ENCODE data around the gene STX18. TPM values are rescaled to one million over a fixed set of nuclear protein-coding genes. Genes with fewer than 3 reads are reported as not detected.

Gene STX18
- total and polyA plus RNA-seq, 2 donors from 2014 or later, result 37.2 to 66.8 TPM

- no peaks in the 10 kb centered on the region for H3K27me3 ChIP-seq (ENCODE audit: control insufficient read depth, insufficient read depth, low read length)
- DNase-seq, result no peak
- no peak overlapping the region for H3K27ac ChIP-seq (ENCODE audit: low read depth in 2 of 2, low read length in 2 of 2)
- no peaks in the 10 kb centered on the region for H3K4me1 ChIP-seq (ENCODE audit: control insufficient read depth in 2 of 3, insufficient read depth in 2 of 3, low read depth in 1 of 3, low read length in 3 of 3)
- TF ChIP-seq CTCF (IDR thresholded peaks at IDR 0.05; ENCODE audit: borderline replicate concordance, extremely low read depth, insufficient read depth), result no peak
- intact Hi-C loops (cut with DNase I), result no loop called here
- no peaks in the 10 kb centered on the region for H3K9me3 ChIP-seq (ENCODE audit: control insufficient read depth in 2 of 3, insufficient read depth in 1 of 3, low read length in 3 of 3)
- FAIRE-seq, result no peak
- H3K9ac ChIP-seq (ENCODE audit: low read length in 3 of 3), result no peak overlapping the region
- H3K36me3 ChIP-seq (ENCODE audit: control insufficient read depth in 2 of 3, insufficient read depth in 3 of 3, low read length in 3 of 3), result no peaks in the 10 kb centered on the region
- H3K4me3 ChIP-seq (ENCODE audit: low read length in 3 of 3), result no peak overlapping the region
Observed at GRCh38 chr4:4560136-4560535, 18.3 kb upstream of the STX18 start.

GRCh38 chr4:4559596-4559995, 17.7 kb upstream of the STX18 start:
- DNase-seq (no peak), FAIRE-seq (no peak)
- H3K9me3 ChIP-seq (ENCODE audit: control insufficient read depth in 2 of 3, insufficient read depth in 1 of 3, low read length in 3 of 3), result no peaks in the 10 kb centered on the region
- TF ChIP-seq CTCF (IDR thresholded peaks at IDR 0.05; ENCODE audit: borderline replicate concordance, extremely low read depth, insufficient read depth), result no peak
- H3K9ac ChIP-seq (ENCODE audit: low read length in 3 of 3), result no peak overlapping the region
- H3K36me3 ChIP-seq (ENCODE audit: control insufficient read depth in 2 of 3, insufficient read depth in 3 of 3, low read length in 3 of 3), result no peaks in the 10 kb centered on the region
- intact Hi-C loops (cut with DNase I), result no loop called here
- no peak overlapping the region for H3K4me3 ChIP-seq (ENCODE audit: low read length in 3 of 3)
- H3K4me1 ChIP-seq (ENCODE audit: control insufficient read depth in 2 of 3, insufficient read depth in 2 of 3, low read depth in 1 of 3, low read length in 3 of 3), result no peaks in the 10 kb centered on the region
- no peak overlapping the region for H3K27ac ChIP-seq (ENCODE audit: low read depth in 2 of 2, low read length in 2 of 2)
- no peaks in the 10 kb centered on the region for H3K27me3 ChIP-seq (ENCODE audit: control insufficient read depth, insufficient read depth, low read length)

- no peak overlapping the region for H3K9ac ChIP-seq (ENCODE audit: low read length in 3 of 3)
- FAIRE-seq, result no peak
- no peak overlapping the region for H3K27ac ChIP-seq (ENCODE audit: low read depth in 2 of 2, low read length in 2 of 2)
- intact Hi-C loops (cut with DNase I), result no loop called here
- no peak for TF ChIP-seq CTCF (IDR thresholded peaks at IDR 0.05; ENCODE audit: borderline replicate concordance, extremely low read depth, insufficient read depth)
- H3K4me1 ChIP-seq (ENCODE audit: control insufficient read depth in 2 of 3, insufficient read depth in 2 of 3, low read depth in 1 of 3, low read length in 3 of 3), result no peaks in the 10 kb centered on the region
- H3K27me3 ChIP-seq (ENCODE audit: control insufficient read depth, insufficient read depth, low read length), result no peaks in the 10 kb centered on the region
- no peaks in the 10 kb centered on the region for H3K9me3 ChIP-seq (ENCODE audit: control insufficient read depth in 2 of 3, insufficient read depth in 1 of 3, low read length in 3 of 3)
- H3K4me3 ChIP-seq (ENCODE audit: low read length in 3 of 3), result no peak overlapping the region
- DNase-seq, result no peak
- H3K36me3 ChIP-seq (ENCODE audit: control insufficient read depth in 2 of 3, insufficient read depth in 3 of 3, low read length in 3 of 3), result no peaks in the 10 kb centered on the region
Observed at GRCh38 chr4:4558881-4559280, 17.0 kb upstream of the STX18 start.

GRCh38 chr4:4555916-4556315, 14.1 kb upstream of the STX18 start:
- Histone ChIP-seq H3K27ac (ENCODE audit: low read depth in 2 of 2, low read length in 2 of 2) (no peak overlapping the region), H3K9ac (ENCODE audit: low read length in 3 of 3) (no peak overlapping the region), H3K36me3 (ENCODE audit: control insufficient read depth in 2 of 3, insufficient read depth in 3 of 3, low read length in 3 of 3) (peaks cover 0 to 2% (median 0%) of the 10 kb centered on the region in 3 donors), H3K9me3 (ENCODE audit: control insufficient read depth in 2 of 3, insufficient read depth in 1 of 3, low read length in 3 of 3) (no peaks in the 10 kb centered on the region), H3K27me3 (ENCODE audit: control insufficient read depth, insufficient read depth, low read length) (no peaks in the 10 kb centered on the region), H3K4me1 (ENCODE audit: control insufficient read depth in 2 of 3, insufficient read depth in 2 of 3, low read depth in 1 of 3, low read length in 3 of 3) (no peaks in the 10 kb centered on the region), H3K4me3 (ENCODE audit: low read length in 3 of 3) (no peak overlapping the region)
- FAIRE-seq (no peak), DNase-seq (no peak)
- intact Hi-C loops (cut with DNase I), result no loop called here
- TF ChIP-seq CTCF (IDR thresholded peaks at IDR 0.05; ENCODE audit: borderline replicate concordance, extremely low read depth, insufficient read depth), result no peak
